Natural killer cell (primary cell): Measurements from ENCODE around the gene ITPR1. TPM values are rescaled to one million over a fixed set of nuclear protein-coding genes. Genes with fewer than 3 reads are reported as not detected.
A peak's percentile ranks its signal among the peaks of the same experiment; 100 is the strongest.
"Not testable (repeated sequence)": the region's sequence is repeated elsewhere in the genome, so short reads cannot be mapped to it uniquely, and the experiment has no call there.

Source experiments
- ATAC-seq, 3 donors: fragments of 150-1000 bp in 2 of 3; fragments of 200-7000 bp in 1 of 3; cut with Tn5 transposase; 1 replicate in 1 of 3; 2 replicates in 2 of 3; pipeline ENCODE4 v1.10.0; 2021; ENCODE audit warnings: mild to moderate bottlenecking in 2 of 3, moderate library complexity in 2 of 3
- DNase-seq, 2 donors: peaks; one replicate each; pipeline versions ENCODE4 v3.0.0 to v3.0.0-alpha.2; 2013 to 2021; ENCODE audit warnings: mixed read lengths in 1 of 2
- H3K27ac ChIP-seq: one replicate; pipeline ENCODE4 v1.5.1; 2013; ENCODE audit warnings: mild to moderate bottlenecking, low read length
- H3K27me3 ChIP-seq: one replicate; pipeline ENCODE4 v1.6.1; 2013; ENCODE audit warnings: low read length; ENCODE audit not compliant: control insufficient read depth, insufficient read depth
- H3K36me3 ChIP-seq: one replicate; pipeline ENCODE4 v1.6.1; 2013; ENCODE audit warnings: low read length; ENCODE audit not compliant: control insufficient read depth, insufficient read depth
- H3K4me1 ChIP-seq: one replicate; pipeline ENCODE4 v1.6.1; 2013; ENCODE audit warnings: low read length; ENCODE audit not compliant: control insufficient read depth, insufficient read depth
- H3K4me3 ChIP-seq: one replicate; pipeline ENCODE4 v1.5.1; 2013; ENCODE audit warnings: low read length
- H3K9me3 ChIP-seq: one replicate; pipeline ENCODE4 v1.6.1; 2013; ENCODE audit warnings: low read length; ENCODE audit not compliant: control insufficient read depth, insufficient read depth
- H3K27ac Mint-ChIP-seq, 2 donors: one replicate each; pipeline ENCODE4 v1.8.0; 2022; ENCODE audit warnings: mild to moderate bottlenecking in 2 of 2, mixed read lengths in 2 of 2, moderate library complexity in 1 of 2
- H3K27me3 Mint-ChIP-seq, 2 donors: one replicate each; pipeline ENCODE4 v1.8.0; 2022; ENCODE audit warnings: low read depth in 2 of 2, mixed read lengths in 2 of 2
- H3K36me3 Mint-ChIP-seq: one replicate; pipeline ENCODE4 v1.8.0; 2022; ENCODE audit warnings: mixed read lengths
- H3K4me1 Mint-ChIP-seq, 2 donors: one replicate each; pipeline ENCODE4 v1.8.0; 2022; ENCODE audit warnings: mixed read lengths in 2 of 2
- H3K4me3 Mint-ChIP-seq: one replicate; pipeline ENCODE4 v1.8.0; 2022; ENCODE audit warnings: mild to moderate bottlenecking, moderate library complexity, mixed read lengths
- H3K9me3 Mint-ChIP-seq, 2 donors: one replicate each; pipeline ENCODE4 v1.8.0; 2022; ENCODE audit warnings: mixed read lengths in 2 of 2
- WGBS: methylation state at CpG from one replicate; pipeline ENCODE4 v1.1.7; 2013; ENCODE audit warnings: missing lambda C conversion rate; ENCODE audit not compliant: insufficient coverage; 5-methylcytosine and 5-hydroxymethylcytosine counted together
- intact Hi-C: fragments of 100-400 bp; cut with micrococcal nuclease; formaldehyde crosslinking; loops from one replicate; pipeline ENCODE4 v1.14.2; 2022
- total RNA-seq, 4 donors: library from RNA; stranded (reverse); fragments of 120-200 nt in 1 of 4; gene quantifications; one replicate each; pipeline versions ENCODE4 v1.2.3 to v1.2.4, GENCODE V29; 2013 to 2022
- TF ChIP-seq, protein P1 (sequence below): fragments of 200-600 bp; IDR thresholded peaks from one replicate; pipeline ENCODE4 v1.8.0; 2022; ENCODE audit warnings: antibody characterized with exemption

ITPR1 gene
- total RNA-seq, 3 donors from 2014 or later (not counting 1 experiment from before 2014, with no cell fraction given): 86.7 to 123 (median 94.8) TPM

DNA sequence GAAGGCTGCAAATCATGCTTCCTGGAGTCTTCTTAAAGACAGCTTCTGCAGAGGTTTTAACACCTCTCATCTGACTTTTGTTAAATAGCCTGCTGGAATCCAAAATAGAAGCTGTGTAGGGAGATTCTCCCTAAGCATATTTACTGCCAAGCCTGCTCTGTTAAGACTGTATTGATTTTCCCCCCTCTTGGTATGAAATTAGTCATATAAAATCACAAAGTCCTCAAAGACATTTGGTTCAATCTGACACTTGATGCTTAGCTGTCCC is 94.6 kb downstream of the ITPR1 start:
- H3K9me3 Mint-ChIP-seq: no peaks in the 10 kb centered on the region
- H3K4me1 ChIP-seq: peaks cover 31% of the 10 kb centered on the region
- ATAC-seq: peak in 1 of 3 donors; percentile 48
- peak overlapping the region in 1 of 2 donors; percentile 57 for H3K27ac Mint-ChIP-seq
- no peaks in the 10 kb centered on the region for H3K27me3 ChIP-seq
- H3K36me3 ChIP-seq: no peaks in the 10 kb centered on the region
- no peak overlapping the region for H3K27ac ChIP-seq
- no peaks in the 10 kb centered on the region for H3K27me3 Mint-ChIP-seq
- H3K4me1 Mint-ChIP-seq: peaks cover 72 to 76% of the 10 kb centered on the region in 2 donors
- H3K9me3 ChIP-seq: no peaks in the 10 kb centered on the region
- no peaks in the 10 kb centered on the region for H3K36me3 Mint-ChIP-seq
- no peak overlapping the region for H3K4me3 ChIP-seq
- no peak for DNase-seq
- peak overlapping the region; percentile 35 for H3K4me3 Mint-ChIP-seq
- TF ChIP-seq, protein P1, sequence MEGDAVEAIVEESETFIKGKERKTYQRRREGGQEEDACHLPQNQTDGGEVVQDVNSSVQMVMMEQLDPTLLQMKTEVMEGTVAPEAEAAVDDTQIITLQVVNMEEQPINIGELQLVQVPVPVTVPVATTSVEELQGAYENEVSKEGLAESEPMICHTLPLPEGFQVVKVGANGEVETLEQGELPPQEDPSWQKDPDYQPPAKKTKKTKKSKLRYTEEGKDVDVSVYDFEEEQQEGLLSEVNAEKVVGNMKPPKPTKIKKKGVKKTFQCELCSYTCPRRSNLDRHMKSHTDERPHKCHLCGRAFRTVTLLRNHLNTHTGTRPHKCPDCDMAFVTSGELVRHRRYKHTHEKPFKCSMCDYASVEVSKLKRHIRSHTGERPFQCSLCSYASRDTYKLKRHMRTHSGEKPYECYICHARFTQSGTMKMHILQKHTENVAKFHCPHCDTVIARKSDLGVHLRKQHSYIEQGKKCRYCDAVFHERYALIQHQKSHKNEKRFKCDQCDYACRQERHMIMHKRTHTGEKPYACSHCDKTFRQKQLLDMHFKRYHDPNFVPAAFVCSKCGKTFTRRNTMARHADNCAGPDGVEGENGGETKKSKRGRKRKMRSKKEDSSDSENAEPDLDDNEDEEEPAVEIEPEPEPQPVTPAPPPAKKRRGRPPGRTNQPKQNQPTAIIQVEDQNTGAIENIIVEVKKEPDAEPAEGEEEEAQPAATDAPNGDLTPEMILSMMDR: no peak
- intact Hi-C loops: loop anchor here (5.0 kb wide), 1 partner anchor 95 kb away; the partner anchor contains the start of gene ITPR1

DNA sequence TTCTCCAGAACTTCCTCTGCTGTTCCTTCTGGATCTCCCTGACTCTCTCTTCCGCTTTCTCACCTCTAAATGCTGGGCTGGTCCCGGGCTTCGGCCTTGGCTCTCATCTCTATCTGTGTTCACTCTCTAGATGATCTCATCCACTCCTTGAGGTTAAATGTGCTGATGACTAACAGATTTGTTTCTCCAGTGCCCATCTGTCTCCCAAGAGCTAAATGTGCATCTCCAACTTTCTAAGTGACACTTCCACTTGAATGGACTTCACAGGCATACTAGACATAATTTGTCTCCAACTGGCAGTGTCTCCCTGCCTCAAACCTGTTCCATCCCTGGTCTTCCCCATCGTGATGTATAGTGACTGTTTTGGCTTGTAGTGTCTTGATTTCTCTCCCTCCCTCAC is 95.3 kb downstream of the ITPR1 start:
- H3K4me1 ChIP-seq: peaks cover 31% of the 10 kb centered on the region
- H3K9me3 ChIP-seq: no peaks in the 10 kb centered on the region
- DNase-seq (no peak), ATAC-seq (no peak)
- intact Hi-C loops: loop anchor here (5.0 kb wide), 1 partner anchor 96 kb away; the partner anchor contains the start of gene ITPR1
- TF ChIP-seq, protein P1: no peak
- Mint-ChIP-seq H3K4me3 (no peak overlapping the region), H3K27me3 (no peaks in the 10 kb centered on the region), H3K9me3 (no peaks in the 10 kb centered on the region), H3K27ac (peak overlapping the region in 1 of 2 donors; percentile 57), H3K36me3 (no peaks in the 10 kb centered on the region), H3K4me1 (peaks cover 70 to 74% of the 10 kb centered on the region in 2 donors)
- no peaks in the 10 kb centered on the region for H3K36me3 ChIP-seq
- WGBS: 65% methylated on average over 4 of the region's 4 CpGs
- H3K27ac ChIP-seq: no peak overlapping the region
- H3K27me3 ChIP-seq: no peaks in the 10 kb centered on the region
- H3K4me3 ChIP-seq: no peak overlapping the region

DNA sequence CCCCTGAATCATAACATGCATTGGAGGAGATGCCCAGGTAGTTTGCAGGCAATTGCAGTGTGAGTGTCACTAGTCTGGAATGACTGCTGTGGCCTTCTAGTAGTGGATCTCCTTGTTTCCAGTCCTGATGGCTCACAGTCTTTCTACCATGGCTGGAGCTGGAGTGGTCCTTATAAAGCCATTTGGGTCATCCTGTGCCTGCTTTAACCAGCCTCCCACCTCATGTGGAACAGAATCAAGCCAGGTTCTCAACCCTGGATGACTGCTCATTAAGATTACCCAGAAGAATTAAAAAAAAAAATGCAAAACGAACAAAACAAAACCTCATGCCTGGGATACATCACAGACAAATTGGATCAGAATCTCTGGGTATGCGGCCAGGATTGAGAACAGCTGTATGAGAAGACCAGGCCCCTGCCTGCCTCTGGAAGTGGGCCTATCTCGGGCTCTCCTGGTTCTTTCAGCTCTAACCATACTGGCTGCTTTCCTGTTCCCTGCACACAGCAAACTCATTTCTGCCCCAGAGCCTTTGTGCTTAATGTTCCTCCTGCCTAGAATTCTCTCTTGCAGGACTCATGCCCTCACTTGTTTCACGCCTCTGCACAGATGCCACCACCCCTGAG is 96.4 kb downstream of the ITPR1 start:
- H3K4me3 ChIP-seq: no peak overlapping the region
- peaks cover 28% of the 10 kb centered on the region for H3K4me1 ChIP-seq
- DNase-seq: no peak
- no peaks in the 10 kb centered on the region for H3K27me3 ChIP-seq
- intact Hi-C loops: loop anchor here (5.0 kb wide), 1 partner anchor 97 kb away; the partner anchor contains the start of gene ITPR1
- WGBS: 71% methylated on average over 4 of the region's 4 CpGs
- H3K4me1 Mint-ChIP-seq: peaks cover 67 to 71% of the 10 kb centered on the region in 2 donors
- H3K27ac Mint-ChIP-seq: peak overlapping the region in 1 of 2 donors; percentile 53
- no peaks in the 10 kb centered on the region for H3K36me3 Mint-ChIP-seq
- no peaks in the 10 kb centered on the region for H3K9me3 ChIP-seq
- ATAC-seq: peak in 1 of 3 donors; percentile 29
- H3K36me3 ChIP-seq: no peaks in the 10 kb centered on the region
- no peak overlapping the region for H3K4me3 Mint-ChIP-seq
- no peaks in the 10 kb centered on the region for H3K9me3 Mint-ChIP-seq
- TF ChIP-seq, protein P1: no peak
- no peak overlapping the region for H3K27ac ChIP-seq
- no peaks in the 10 kb centered on the region for H3K27me3 Mint-ChIP-seq

DNA sequence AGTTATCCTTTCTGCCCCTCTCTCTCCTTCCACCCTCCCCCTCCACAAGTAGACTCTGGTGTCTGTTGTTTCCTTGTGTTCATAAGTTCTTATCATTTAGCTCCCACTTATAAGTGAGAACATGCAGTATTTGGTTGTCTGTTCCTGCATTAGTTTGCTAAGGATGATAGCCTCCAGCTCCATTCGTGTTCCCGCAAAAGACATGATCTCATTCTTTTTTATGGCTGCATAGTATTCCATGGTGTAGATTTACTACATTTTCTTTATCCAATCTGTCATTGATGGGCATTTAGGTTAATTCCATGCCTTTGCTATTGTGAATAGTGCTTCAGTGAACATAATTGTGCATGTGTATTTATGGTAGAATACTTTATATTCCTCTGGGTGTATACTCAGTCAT is 97.7 kb downstream of the ITPR1 start:
- H3K9me3 ChIP-seq, H3K36me3 Mint-ChIP-seq, intact Hi-C loops, H3K4me3 Mint-ChIP-seq, H3K4me3 ChIP-seq, DNase-seq, H3K27ac ChIP-seq, ATAC-seq, H3K27me3 ChIP-seq, H3K36me3 ChIP-seq, H3K9me3 Mint-ChIP-seq, H3K27me3 Mint-ChIP-seq, H3K27ac Mint-ChIP-seq: not testable (repeated sequence)
- peaks cover 66 to 67% of the 10 kb centered on the region in 2 donors for H3K4me1 Mint-ChIP-seq
- H3K4me1 ChIP-seq: peaks cover 19% of the 10 kb centered on the region
- WGBS: 100% methylated on average over 2 of the region's 2 CpGs
